Measurements from ENCODE around the gene PPP2R5A.
"Not testable (repeated sequence)": the region's sequence is repeated elsewhere in the genome, so short reads cannot be mapped to it uniquely, and the experiment has no call there.

PPP2R5A gene

DNA sequence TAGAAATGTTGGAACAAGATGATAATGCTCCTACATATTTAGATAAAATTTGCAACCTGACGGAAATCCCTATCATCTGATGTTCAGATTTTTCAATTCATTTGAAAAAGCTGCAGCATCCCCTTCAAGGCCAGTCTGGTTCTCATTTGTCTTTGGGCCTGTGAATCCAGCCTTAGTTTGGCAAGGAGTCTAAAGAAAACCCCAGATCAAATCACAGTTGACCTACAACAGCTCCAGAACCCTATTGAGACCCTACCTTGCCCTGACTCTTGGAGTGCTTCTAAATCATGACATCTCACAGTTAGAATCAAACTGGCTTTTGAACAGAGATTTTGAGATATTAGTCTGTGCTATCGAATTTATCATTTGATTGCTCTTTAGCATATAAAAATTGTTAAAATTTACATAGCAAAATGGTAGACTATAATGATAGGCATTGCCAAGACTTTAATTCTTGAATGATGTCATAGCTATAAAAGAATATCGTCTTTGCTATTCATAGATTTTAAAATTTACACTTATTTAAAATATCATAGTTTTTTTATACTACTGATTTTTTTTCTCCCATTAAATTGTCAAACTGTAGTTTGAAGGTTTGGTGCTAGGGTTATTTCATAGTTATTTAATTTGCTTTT, 2.2 kb downstream of the PPP2R5A start:
- TF ChIP-seq CTCF (conservative IDR thresholded peaks at IDR 0.05; ENCODE audit: low read length) (no peak), EZH2phosphoT487 (IDR thresholded peaks at IDR 0.05; ENCODE audit: borderline replicate concordance) (no peak)
- Histone ChIP-seq H3K4me3 (ENCODE audit: low read length, poor library complexity, severe bottlenecking) (peak overlapping the region; percentile 94), H3K4me1 (ENCODE audit: insufficient read depth, low read length, poor library complexity, severe bottlenecking) (peaks cover 37% of the 10 kb centered on the region), H4K20me1 (ENCODE audit: insufficient read depth, low read length, poor library complexity, severe bottlenecking) (peaks cover 60% of the 10 kb centered on the region), H3K4me2 (ENCODE audit: low read depth, low read length, poor library complexity, severe bottlenecking) (peak overlapping the region; percentile 84), H3F3A (ENCODE audit: low read depth) (no peaks in the 10 kb centered on the region), H3K36me3 (ENCODE audit: insufficient read depth, low read length) (no peaks in the 10 kb centered on the region), H3K9me3 (ENCODE audit: insufficient read depth, low read depth, low read length) (no peaks in the 10 kb centered on the region), H3K9ac (ENCODE audit: low read depth, low read length, poor library complexity, severe bottlenecking) (peak overlapping the region; percentile 78), H3K9me2 (replicated peaks; ENCODE audit: low read depth, low read length) (no peaks in the 10 kb centered on the region), H3K79me2 (ENCODE audit: insufficient read depth, low read length) (peaks cover 63% of the 10 kb centered on the region), H2AFZ (ENCODE audit: low read length) (no peak overlapping the region), H3K27me3 (ENCODE audit: insufficient read depth, low read length, poor library complexity, severe bottlenecking) (no peaks in the 10 kb centered on the region)

DNA sequence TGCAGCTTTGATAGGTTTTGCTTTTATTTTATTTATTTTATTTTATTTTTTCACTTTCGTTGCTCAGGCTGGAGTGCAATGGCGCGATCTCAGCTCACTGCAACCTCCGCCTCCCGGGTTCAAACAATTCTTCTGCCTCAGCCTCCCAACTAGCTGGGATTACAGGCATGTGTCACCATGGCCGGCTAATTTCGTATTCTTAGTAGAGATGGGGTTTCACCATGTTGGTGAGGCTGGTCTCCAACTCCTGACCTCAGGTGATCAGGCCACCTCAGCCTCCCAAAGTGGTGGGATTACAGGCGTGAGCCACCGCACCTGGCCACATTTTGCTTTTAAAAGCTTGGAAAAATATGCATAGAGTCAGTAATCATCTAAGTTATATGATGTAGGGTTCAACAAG, 2.8 kb downstream of the PPP2R5A start:
- not testable (repeated sequence) for H3K9me3 ChIP-seq (ENCODE audit: insufficient read depth, low read depth, low read length); H3K27me3 ChIP-seq (ENCODE audit: insufficient read depth, low read length, poor library complexity, severe bottlenecking); H3F3A ChIP-seq (ENCODE audit: low read depth); H3K9me2 ChIP-seq (replicated peaks; ENCODE audit: low read depth, low read length); H2AFZ ChIP-seq (ENCODE audit: low read length); H3K36me3 ChIP-seq (ENCODE audit: insufficient read depth, low read length)
- Histone ChIP-seq H3K9ac (ENCODE audit: low read depth, low read length, poor library complexity, severe bottlenecking) (peak overlapping the region; percentile 28), H3K4me2 (ENCODE audit: low read depth, low read length, poor library complexity, severe bottlenecking) (peak overlapping the region; percentile 84), H3K79me2 (ENCODE audit: insufficient read depth, low read length) (peaks cover 69% of the 10 kb centered on the region), H3K4me1 (ENCODE audit: insufficient read depth, low read length, poor library complexity, severe bottlenecking) (peaks cover 43% of the 10 kb centered on the region), H3K4me3 (ENCODE audit: low read length, poor library complexity, severe bottlenecking) (peak overlapping the region; percentile 94), H4K20me1 (ENCODE audit: insufficient read depth, low read length, poor library complexity, severe bottlenecking) (peaks cover 66% of the 10 kb centered on the region)

GRCh38 chr1:212288615-212289014, 3.4 kb downstream of the PPP2R5A start:
- Histone ChIP-seq H3K27me3 (ENCODE audit: insufficient read depth, low read length, poor library complexity, severe bottlenecking) (no peaks in the 10 kb centered on the region), H3K4me3 (ENCODE audit: low read length, poor library complexity, severe bottlenecking) (peak overlapping the region; percentile 94), H3K4me2 (ENCODE audit: low read depth, low read length, poor library complexity, severe bottlenecking) (peak overlapping the region; percentile 84), H3K79me2 (ENCODE audit: insufficient read depth, low read length) (peaks cover 75% of the 10 kb centered on the region), H3K4me1 (ENCODE audit: insufficient read depth, low read length, poor library complexity, severe bottlenecking) (peaks cover 49% of the 10 kb centered on the region), H3K9me3 (ENCODE audit: insufficient read depth, low read depth, low read length) (no peaks in the 10 kb centered on the region), H3K9me2 (replicated peaks; ENCODE audit: low read depth, low read length) (no peaks in the 10 kb centered on the region), H3K9ac (ENCODE audit: low read depth, low read length, poor library complexity, severe bottlenecking) (peak overlapping the region; percentile 28), H3F3A (ENCODE audit: low read depth) (no peaks in the 10 kb centered on the region), H2AFZ (ENCODE audit: low read length) (no peak overlapping the region), H4K20me1 (ENCODE audit: insufficient read depth, low read length, poor library complexity, severe bottlenecking) (peaks cover 72% of the 10 kb centered on the region), H3K36me3 (ENCODE audit: insufficient read depth, low read length) (no peaks in the 10 kb centered on the region)
- TF ChIP-seq CTCF (conservative IDR thresholded peaks at IDR 0.05; ENCODE audit: low read length): no peak
- TF ChIP-seq EZH2phosphoT487 (IDR thresholded peaks at IDR 0.05; ENCODE audit: borderline replicate concordance): no peak
